ENCODE results near the gene DDA1. TPM values are rescaled to one million over a fixed set of nuclear protein-coding genes. Genes with fewer than 3 reads are reported as not detected.

Gene DDA1
- total and polyA plus RNA-seq, 10 of the 15 experiments (the other 5 are each of a cell fraction or from before 2014, with no cell fraction given), result 0.76 to 71.0 (median 39.4) TPM

GRCh38 chr19:17305517-17306284 is 3.7 kb upstream of the DDA1 start, which contains the start of gene MRPL34 (continued):
- TF ChIP-seq SIX5 (IDR thresholded peaks at IDR 0.05; ENCODE audit: low read depth, low read length, severe bottlenecking), result peak; percentile 75
- TF ChIP-seq SMC3 (IDR thresholded peaks at IDR 0.05; ENCODE audit: borderline replicate concordance, low read length), result peak; percentile 49; the same call in 1 of the 2 replicates
- TF ChIP-seq TAF1 (IDR thresholded peaks at IDR 0.05; ENCODE audit: borderline replicate concordance, low read depth, low read length), result no peak
- TF ChIP-seq CUX1 (IDR thresholded peaks at IDR 0.05; ENCODE audit: insufficient replicate concordance, low read depth, low read length), result peak; percentile 43
- no peak for TF ChIP-seq PML (IDR thresholded peaks at IDR 0.05; ENCODE audit: low read length)
- peak in 1 of 2 experiments; percentile 52; a peak in 1 of 3 replicates for TF ChIP-seq EGR1 (IDR thresholded peaks at IDR 0.05; ENCODE audit: borderline replicate concordance in 1 of 2, low read depth in 2 of 2, low read length in 2 of 2)
- TF ChIP-seq SIN3A (IDR thresholded peaks at IDR 0.05; ENCODE audit: low read depth, low read length), result peak; percentile 76
- TF ChIP-seq ZBTB4 (CRISPR knock-in tag; IDR thresholded peaks at IDR 0.05), result no peak
- no peak for TF ChIP-seq ELK1 (IDR thresholded peaks at IDR 0.05; ENCODE audit: low read depth, low read length)
- no peak; the same call in 1 of the 2 replicates for TF ChIP-seq BCL11A (IDR thresholded peaks at IDR 0.05; ENCODE audit: low read depth, low read length)
- TF ChIP-seq HDAC2 (IDR thresholded peaks at IDR 0.05), result no peak
- TF ChIP-seq POLR2A (IDR thresholded peaks at IDR 0.05; ENCODE audit: low read depth, low read length), result peak; percentile 73
- TF ChIP-seq RCOR1 (conservative IDR thresholded peaks at IDR 0.05; ENCODE audit: low read depth, low read length), result no peak; the same call in 1 of the 2 replicates
- TF ChIP-seq ZBTB33 (IDR thresholded peaks at IDR 0.05), result no peak
- TF ChIP-seq KLF5 (IDR thresholded peaks at IDR 0.05; ENCODE audit: partially characterized antibody), result peak; percentile 15
- TF ChIP-seq ASH2L (IDR thresholded peaks at IDR 0.05; ENCODE audit: borderline replicate concordance, low read depth), result 0 out of 2 replicates have a peak, but pooled peaks have one; percentile 37
- TF ChIP-seq MEF2A (IDR thresholded peaks at IDR 0.05; ENCODE audit: insufficient read depth, low read depth, low read length), result no peak
- TF ChIP-seq CEBPB (IDR thresholded peaks at IDR 0.05; ENCODE audit: borderline replicate concordance in 1 of 2, low read depth in 2 of 2, low read length in 2 of 2), result no peak

Measured in GM12878 (cell line).